ENCODE data around the gene APLP2.

APLP2 gene

GRCh38 chr11:130160498-130161155, 90.9 kb downstream of the APLP2 start:
- Histone ChIP-seq H3K36me3 (no peaks in the 10 kb centered on the region), H3K4me2 (peak overlapping the region in 9 of 11 experiments; percentile 22 to 93 (median 86); a peak in 17 of 22 replicates), H3K4me1 (peaks cover 25 to 85% (median 61%) of the 10 kb centered on the region in 10 experiments), H3K27ac (peak overlapping the region in 4 of 11 experiments; percentile 49 to 87 (median 52); a peak in 7 of 22 replicates), H3K4me3 (peak overlapping the region in 6 of 10 experiments; percentile 25 to 62 (median 45); a peak in 10 of 20 replicates), H4K20me1 (no peaks in the 10 kb centered on the region; a peak in 2 of 22 replicates), H3K27me3 (peaks cover 42 to 58% (median 51%) of the 10 kb centered on the region in 11 experiments), H3K9me3 (replicated peaks in 1 of 11) (peaks cover 0 to 12% (median 0%) of the 10 kb centered on the region in 11 experiments; a peak in 8 of 22 replicates), H3K9ac (peak overlapping the region in 3 of 11 experiments; percentile 48 to 55 (median 50); a peak in 5 of 22 replicates)
- TF ChIP-seq Cebpa-rat (IDR thresholded peaks at IDR 0.05) = no peak

GRCh38 chr11:130161441-130162145, 91.9 kb downstream of the APLP2 start:
- H3K36me3 ChIP-seq = no peaks in the 10 kb centered on the region
- peaks cover 35 to 87% (median 71%) of the 10 kb centered on the region in 10 experiments for H3K4me1 ChIP-seq
- peaks cover 0 to 12% (median 0%) of the 10 kb centered on the region in 11 experiments; a peak in 8 of 22 replicates for H3K9me3 ChIP-seq (replicated peaks in 1 of 11)
- H3K9ac ChIP-seq = no peak overlapping the region
- H4K20me1 ChIP-seq = no peaks in the 10 kb centered on the region; a peak in 2 of 22 replicates
- no peak overlapping the region; a peak in 2 of 20 replicates for H3K4me3 ChIP-seq
- peak overlapping the region in 4 of 11 experiments; percentile 77 to 87 (median 86); a peak in 4 of 22 replicates for H3K27ac ChIP-seq
- no peak for TF ChIP-seq Cebpa-rat (IDR thresholded peaks at IDR 0.05)
- peak overlapping the region in 8 of 11 experiments; percentile 79 to 93 (median 87); a peak in 14 of 22 replicates for H3K4me2 ChIP-seq
- peaks cover 42 to 58% (median 51%) of the 10 kb centered on the region in 11 experiments for H3K27me3 ChIP-seq

GRCh38 chr11:130162733-130163132, 93.0 kb downstream of the APLP2 start:
- Histone ChIP-seq H4K20me1 (no peaks in the 10 kb centered on the region; a peak in 2 of 22 replicates), H3K4me3 (no peak overlapping the region), H3K4me1 (peaks cover 39 to 86% (median 81%) of the 10 kb centered on the region in 10 experiments), H3K36me3 (no peaks in the 10 kb centered on the region), H3K9me3 (replicated peaks in 1 of 11) (peaks cover 0 to 12% (median 0%) of the 10 kb centered on the region in 11 experiments; a peak in 8 of 22 replicates), H3K27ac (peak overlapping the region in 9 of 11 experiments; percentile 77 to 91 (median 85); a peak in 17 of 22 replicates), H3K27me3 (peaks cover 42 to 50% (median 47%) of the 10 kb centered on the region in 11 experiments), H3K4me2 (peak overlapping the region; percentile 55 to 93 (median 87); a peak in 20 of 22 replicates), H3K9ac (peak overlapping the region in 7 of 11 experiments; percentile 28 to 76 (median 63); a peak in 7 of 22 replicates)
- TF ChIP-seq Cebpa-rat (IDR thresholded peaks at IDR 0.05) = no peak; a peak in 1 of 22 replicates

GRCh38 chr11:130163346-130164220, 93.9 kb downstream of the APLP2 start:
- Histone ChIP-seq H3K4me1 (peaks cover 41 to 94% (median 89%) of the 10 kb centered on the region in 10 experiments), H3K9ac (peak overlapping the region in 9 of 11 experiments; percentile 45 to 76 (median 70); a peak in 16 of 22 replicates), H3K36me3 (no peaks in the 10 kb centered on the region), H3K9me3 (replicated peaks in 1 of 11) (peaks cover 0 to 12% (median 0%) of the 10 kb centered on the region in 11 experiments; a peak in 8 of 22 replicates), H4K20me1 (no peaks in the 10 kb centered on the region; a peak in 2 of 22 replicates), H3K4me2 (peak overlapping the region; percentile 55 to 93 (median 87)), H3K4me3 (peak overlapping the region in 4 of 10 experiments; percentile 7 to 31 (median 12); a peak in 3 of 20 replicates), H3K27ac (peak overlapping the region in 10 of 11 experiments; percentile 39 to 91 (median 83); a peak in 20 of 22 replicates), H3K27me3 (peaks cover 34 to 41% (median 39%) of the 10 kb centered on the region in 11 experiments)
- TF ChIP-seq Cebpa-rat (IDR thresholded peaks at IDR 0.05) = peak in 10 of 11 experiments; percentile 80 to 99 (median 96)

GRCh38 chr11:130164221-130164570, 94.5 kb downstream of the APLP2 start:
- Histone ChIP-seq H3K4me2 (peak overlapping the region; percentile 55 to 93 (median 87)), H3K9ac (peak overlapping the region in 9 of 11 experiments; percentile 31 to 76 (median 59); a peak in 14 of 22 replicates), H3K27ac (peak overlapping the region in 10 of 11 experiments; percentile 23 to 91 (median 83); a peak in 19 of 22 replicates), H3K27me3 (peaks cover 28 to 35% (median 33%) of the 10 kb centered on the region in 11 experiments), H3K4me1 (peaks cover 43 to 95% (median 91%) of the 10 kb centered on the region in 10 experiments), H3K4me3 (peak overlapping the region in 2 of 10 experiments; percentile 17 to 24; a peak in 2 of 20 replicates), H3K9me3 (replicated peaks in 1 of 11) (peaks cover 0 to 10% (median 0%) of the 10 kb centered on the region in 11 experiments; a peak in 8 of 22 replicates), H3K36me3 (no peaks in the 10 kb centered on the region), H4K20me1 (no peaks in the 10 kb centered on the region; a peak in 2 of 22 replicates)
- peak in 3 of 11 experiments; percentile 35 to 95 (median 58); a peak in 5 of 22 replicates for TF ChIP-seq Cebpa-rat (IDR thresholded peaks at IDR 0.05)

GRCh38 chr11:130165601-130166456, 96.1 kb downstream of the APLP2 start:
- Histone ChIP-seq H3K4me2 (peak overlapping the region; percentile 51 to 93 (median 86)), H3K27me3 (peaks cover 12 to 19% (median 16%) of the 10 kb centered on the region in 11 experiments), H3K9ac (peak overlapping the region in 9 of 11 experiments; percentile 56 to 76 (median 69); a peak in 17 of 22 replicates), H3K4me3 (no peak overlapping the region), H3K27ac (peak overlapping the region in 10 of 11 experiments; percentile 41 to 91 (median 83); a peak in 20 of 22 replicates), H3K36me3 (no peaks in the 10 kb centered on the region), H3K4me1 (peaks cover 56 to 95% (median 90%) of the 10 kb centered on the region in 10 experiments), H4K20me1 (no peaks in the 10 kb centered on the region; a peak in 2 of 22 replicates), H3K9me3 (replicated peaks in 1 of 11) (no peaks in the 10 kb centered on the region)
- TF ChIP-seq Cebpa-rat (IDR thresholded peaks at IDR 0.05) = peak in 4 of 11 experiments; percentile 13 to 65 (median 47); a peak in 4 of 22 replicates

- peak overlapping the region; percentile 51 to 93 (median 86) for H3K4me2 ChIP-seq
- peak overlapping the region in 9 of 11 experiments; percentile 56 to 76 (median 69); a peak in 17 of 22 replicates for H3K9ac ChIP-seq
- TF ChIP-seq Cebpa-rat (IDR thresholded peaks at IDR 0.05) = no peak
- peak overlapping the region in 10 of 11 experiments; percentile 41 to 91 (median 83); a peak in 20 of 22 replicates for H3K27ac ChIP-seq
- peaks cover 7 to 13% (median 10%) of the 10 kb centered on the region in 11 experiments for H3K27me3 ChIP-seq
- no peaks in the 10 kb centered on the region; a peak in 1 of 22 replicates for H4K20me1 ChIP-seq
- no peaks in the 10 kb centered on the region for H3K36me3 ChIP-seq
- no peaks in the 10 kb centered on the region for H3K9me3 ChIP-seq (replicated peaks in 1 of 11)
- H3K4me1 ChIP-seq = peaks cover 58 to 95% (median 88%) of the 10 kb centered on the region in 10 experiments
- H3K4me3 ChIP-seq = no peak overlapping the region
These were observed 96.7 kb downstream of the APLP2 start for GRCh38 chr11:130166457-130166784.

All from BLaER1 treated with 17β-estradiol and CSF1 and Interleukin-3, amounts not matched to agents 10 nM and 100 nM (cell line).